ENCODE measurements around the gene RPS27A. TPM values are rescaled to one million over a fixed set of nuclear protein-coding genes. Genes with fewer than 3 reads are reported as not detected.

The RPS27A gene
- total and polyA plus RNA-seq, 9 donors: 1,558 to 6,047 (median 2,035) TPM

GRCh38 chr2:55230551-55230950 is 1.9 kb upstream of the RPS27A start:
- intact Hi-C loops (cut with DNase I): no loop called here
- Histone ChIP-seq H3K27me3 (no peaks in the 10 kb centered on the region), H3K4me1 (ENCODE audit: insufficient read depth) (peaks cover 9% of the 10 kb centered on the region), H3K27ac (no peak overlapping the region), H3K36me3 (no peaks in the 10 kb centered on the region), H3K9me3 (no peaks in the 10 kb centered on the region), H3K4me3 (no peak overlapping the region)
- DNase-seq: no peak
- WGBS, 3 donors: 94 to 99% (median 97%) methylated on average over 3 of the region's 3 CpGs
- TF ChIP-seq EP300 (IDR thresholded peaks at IDR 0.05) (no peak), CTCF (IDR thresholded peaks at IDR 0.05) (no peak)

- Histone ChIP-seq H3K36me3 (no peaks in the 10 kb centered on the region), H3K4me1 (ENCODE audit: insufficient read depth) (peaks cover 8% of the 10 kb centered on the region), H3K27me3 (no peaks in the 10 kb centered on the region), H3K4me3 (peak overlapping the region; percentile 87), H3K9me3 (no peaks in the 10 kb centered on the region), H3K27ac (peak overlapping the region in 1 of 2 donors; percentile 91)
- intact Hi-C loops (cut with DNase I): no loop called here
- 1 to 9% (median 3%) methylated on average over 13 of the region's 13 CpGs for WGBS, 3 donors
- TF ChIP-seq EP300 (IDR thresholded peaks at IDR 0.05) (no peak), CTCF (IDR thresholded peaks at IDR 0.05) (no peak), POLR2A (IDR thresholded peaks at IDR 0.05) (no peak)
- peak in 1 of 5 donors; percentile 63 for DNase-seq
These were observed 873 bp upstream of the RPS27A start for GRCh38 chr2:55231546-55232083.

GRCh38 chr2:55232863-55233657 is 572 bp downstream of the RPS27A start:
- Histone ChIP-seq H3K4me3 (peak overlapping the region; percentile 87), H3K9me3 (no peaks in the 10 kb centered on the region), H3K27me3 (no peaks in the 10 kb centered on the region), H3K36me3 (no peaks in the 10 kb centered on the region), H3K27ac (peak overlapping the region; percentile 26 to 91), H3K4me1 (ENCODE audit: insufficient read depth) (peaks cover 6% of the 10 kb centered on the region)
- peak; percentile 39 to 68 (median 60) for DNase-seq
- TF ChIP-seq POLR2A (IDR thresholded peaks at IDR 0.05) (no peak), EP300 (IDR thresholded peaks at IDR 0.05) (no peak), CTCF (IDR thresholded peaks at IDR 0.05) (no peak)
- WGBS, 3 donors: 5% methylated on average over 33 of the region's 33 CpGs
- intact Hi-C loops (cut with DNase I): no loop called here

- Histone ChIP-seq H3K4me1 (ENCODE audit: insufficient read depth) (peaks cover 6% of the 10 kb centered on the region), H3K9me3 (no peaks in the 10 kb centered on the region), H3K27me3 (no peaks in the 10 kb centered on the region), H3K27ac (peak overlapping the region in 1 of 2 donors; percentile 91), H3K4me3 (peak overlapping the region; percentile 87), H3K36me3 (no peaks in the 10 kb centered on the region)
- DNase-seq: peak in 1 of 5 donors; percentile 28
- intact Hi-C loops (cut with DNase I): no loop called here
- 63 to 68% (median 67%) methylated on average over 7 of the region's 7 CpGs for WGBS, 3 donors
- TF ChIP-seq EP300 (IDR thresholded peaks at IDR 0.05) (no peak), CTCF (IDR thresholded peaks at IDR 0.05) (no peak), POLR2A (IDR thresholded peaks at IDR 0.05) (no peak)
These were observed 1.1 kb downstream of the RPS27A start for GRCh38 chr2:55233658-55233940.

Data from ovary (tissue), 9 donors.